IPS-NIHi7 (cell line): ENCODE results near the gene PSMD5.
A peak's percentile ranks its signal among the peaks of the same experiment; 100 is the strongest.

Experiments used
- DNase-seq: peaks from one replicate; pipeline ENCODE4 v3.0.0; 2012; ENCODE audit warnings: mixed read lengths; ENCODE audit errors: extremely low spot score

The PSMD5 gene

GRCh38 chr9:120842685-120843485 is at the start of gene PSMD5:
TSS of gene PSMD5 (minus strand) at chr9:120842922. CDS start at chr9:120842909, 13 bp downstream.
- DNase-seq, result peak; percentile 96

GRCh38 chr9:120891884-120892747 is 49.4 kb upstream of the PSMD5 start:
- no peak for DNase-seq

DNA sequence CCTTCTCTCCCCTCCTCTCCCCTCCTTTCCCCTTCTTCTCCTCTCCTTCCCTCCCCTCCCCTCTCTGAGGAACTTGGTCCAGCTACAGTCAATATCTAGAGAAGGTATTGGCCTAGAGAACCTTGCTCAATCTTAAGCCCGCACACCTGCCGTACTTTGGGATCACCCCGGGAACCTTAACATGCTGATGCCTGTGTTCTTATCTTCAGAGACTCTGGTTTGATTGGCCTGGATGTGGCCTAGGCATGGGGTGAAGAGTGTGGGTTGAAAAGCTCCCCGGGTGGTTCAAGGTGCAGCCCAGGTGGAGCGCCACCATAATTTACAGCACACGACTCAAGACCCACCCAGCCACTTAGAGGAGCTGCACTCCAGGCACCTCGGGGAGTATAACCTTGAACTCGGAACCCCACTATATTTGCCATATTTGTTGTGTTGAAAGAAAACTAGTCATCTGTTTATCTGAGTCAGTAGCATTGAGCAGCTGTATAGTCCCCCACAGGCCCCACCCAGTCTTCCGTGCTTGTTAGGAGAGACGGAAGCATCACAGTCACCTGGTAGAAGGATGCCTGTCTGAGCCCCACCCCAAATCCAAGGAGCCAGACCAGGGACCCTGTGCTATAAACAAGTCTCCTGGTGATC is 48.6 kb upstream of the PSMD5 start:
- DNase-seq, result no peak

DNA sequence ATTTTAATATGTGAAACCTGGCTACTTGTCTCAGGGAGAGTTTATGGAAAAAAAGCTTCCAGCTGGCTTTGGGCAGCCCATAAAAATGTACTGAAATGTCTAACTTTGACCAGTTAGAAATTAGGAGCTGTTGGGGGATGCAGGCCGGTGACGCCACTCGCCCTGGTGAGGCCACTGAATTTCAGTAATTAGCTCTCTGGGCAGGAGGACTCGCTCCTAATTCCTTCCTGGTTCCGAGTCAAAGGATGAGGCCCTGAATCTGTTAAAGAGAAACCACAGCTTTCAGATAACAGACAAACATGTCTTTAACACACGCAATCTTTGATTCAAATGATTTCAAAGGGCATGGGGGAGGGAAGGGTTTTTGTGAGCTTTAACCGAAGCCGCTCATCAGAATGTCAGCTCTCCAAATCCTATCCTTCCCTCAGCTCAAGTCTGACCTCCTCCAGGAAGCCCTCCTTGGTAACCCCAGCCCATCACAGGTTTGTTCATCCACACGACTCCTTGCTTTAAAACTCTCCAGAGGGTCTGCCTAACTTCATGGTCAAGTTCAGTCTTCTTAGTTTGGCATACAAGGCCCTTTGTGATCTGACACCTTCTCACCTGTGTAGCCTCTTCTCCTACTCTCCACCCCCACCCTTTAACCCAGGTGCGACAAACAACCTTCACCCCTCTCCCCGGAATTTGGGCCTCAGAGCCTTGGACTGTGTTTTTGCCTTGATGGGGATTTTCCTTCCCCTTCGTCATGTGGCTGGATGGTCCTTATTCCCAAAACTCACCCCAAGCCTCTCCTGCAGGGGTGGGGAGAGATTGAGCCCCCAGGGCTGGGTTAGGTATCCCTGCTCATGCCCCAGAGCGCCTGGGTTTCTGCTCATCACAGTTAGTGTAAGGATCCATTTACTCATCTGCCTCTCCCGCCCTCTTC is 47.9 kb upstream of the PSMD5 start:
- DNase-seq, result no peak

GRCh38 chr9:120889606-120890271 is 47.0 kb upstream of the PSMD5 start:
- no peak for DNase-seq

GRCh38 chr9:120888626-120889025 is 45.9 kb upstream of the PSMD5 start:
- no peak for DNase-seq

DNA sequence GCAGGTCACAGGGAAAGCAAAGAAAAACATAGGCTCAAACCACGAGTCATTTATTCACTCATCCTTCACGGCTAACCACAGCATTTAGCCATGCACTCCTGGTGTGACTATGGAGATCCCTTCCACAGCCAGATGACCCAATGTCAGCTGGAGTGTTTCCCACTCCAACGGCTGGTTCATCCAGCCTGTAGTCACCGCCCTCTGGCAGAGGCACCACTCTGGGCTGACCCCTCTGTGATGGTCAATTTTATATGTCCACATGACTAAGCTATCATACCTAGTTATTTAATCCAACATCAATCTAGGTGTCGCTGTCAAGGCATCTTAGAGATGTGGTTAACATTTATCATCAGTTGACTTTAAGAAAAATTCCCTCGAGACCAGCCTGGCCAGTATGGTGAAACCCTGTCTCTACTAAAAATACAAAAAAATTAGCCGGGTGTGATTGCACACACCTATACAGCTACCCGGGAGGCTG is 43.8 kb upstream of the PSMD5 start:
- DNase-seq, result no peak

- no peak for DNase-seq
Measured at GRCh38 chr9:120885958-120886357, 43.2 kb upstream of the PSMD5 start.

GRCh38 chr9:120885457-120885856 is 42.7 kb upstream of the PSMD5 start:
- no peak for DNase-seq

DNA sequence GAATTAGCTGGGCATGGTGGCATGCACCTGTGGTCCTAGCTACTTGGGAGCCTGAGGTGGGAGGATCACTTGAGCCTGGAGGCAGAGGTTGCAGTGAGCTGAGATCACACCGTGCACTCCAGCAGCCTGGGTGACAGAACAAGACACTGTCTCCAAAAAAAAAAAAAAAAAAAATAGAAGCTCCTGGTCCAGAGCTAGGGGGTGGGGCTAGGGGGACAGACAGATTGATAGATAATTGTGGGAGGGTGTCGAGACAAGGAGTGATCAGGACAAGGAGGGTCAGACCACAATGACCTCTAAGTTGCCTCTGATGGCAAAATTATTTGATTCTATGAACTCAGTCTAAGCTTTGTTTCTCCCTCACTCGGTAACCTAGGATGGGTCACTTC is 40.9 kb upstream of the PSMD5 start:
- DNase-seq, result no peak

- no peak for DNase-seq
Measured at GRCh38 chr9:120882935-120883607, 40.3 kb upstream of the PSMD5 start.

GRCh38 chr9:120879446-120879845 is 36.7 kb upstream of the PSMD5 start:
- no peak for DNase-seq

DNA sequence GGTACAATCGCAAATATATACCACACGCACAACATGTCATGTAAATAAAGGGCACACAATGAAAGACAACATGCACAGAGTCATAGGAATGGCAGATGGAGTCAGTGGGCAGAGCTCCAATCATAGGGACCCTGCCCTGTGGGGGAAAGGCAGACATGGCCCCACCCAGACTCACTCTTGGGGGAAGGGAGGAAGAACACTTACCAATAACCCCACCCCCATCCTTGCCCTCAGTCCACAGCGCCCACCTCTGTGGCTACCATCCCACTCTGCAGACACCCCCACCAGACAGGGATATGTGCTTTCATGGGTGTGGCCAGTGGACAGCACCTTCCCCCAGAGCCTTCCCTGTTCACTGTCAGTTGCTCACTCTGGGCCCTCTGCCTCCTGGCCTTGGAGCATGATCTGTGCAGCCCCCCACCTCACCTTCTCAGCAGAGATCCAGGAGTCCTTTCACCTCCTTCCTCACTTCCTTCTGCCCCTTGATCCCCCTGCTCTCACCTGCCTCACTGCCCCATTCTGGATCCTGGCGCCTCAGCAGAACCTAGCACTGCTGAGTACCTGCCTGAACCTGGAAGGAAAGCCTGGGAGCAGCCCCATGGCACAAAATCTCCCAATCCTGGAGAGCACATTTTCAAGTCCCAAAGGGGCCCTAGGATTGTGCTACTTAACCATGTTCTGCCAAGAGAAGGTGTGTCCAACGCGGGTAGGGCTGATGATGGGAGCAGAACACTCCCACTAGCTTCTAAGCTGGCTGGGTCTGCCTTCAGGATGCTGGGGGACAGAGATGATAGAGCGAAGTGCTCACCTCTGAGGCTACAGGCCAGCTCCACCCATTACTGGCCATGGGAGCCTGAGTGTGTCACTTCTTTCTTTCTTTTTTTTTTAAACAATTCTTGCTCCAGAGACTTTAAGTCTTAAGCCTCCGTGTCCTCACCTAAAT is 35.7 kb upstream of the PSMD5 start:
- no peak for DNase-seq

DNA sequence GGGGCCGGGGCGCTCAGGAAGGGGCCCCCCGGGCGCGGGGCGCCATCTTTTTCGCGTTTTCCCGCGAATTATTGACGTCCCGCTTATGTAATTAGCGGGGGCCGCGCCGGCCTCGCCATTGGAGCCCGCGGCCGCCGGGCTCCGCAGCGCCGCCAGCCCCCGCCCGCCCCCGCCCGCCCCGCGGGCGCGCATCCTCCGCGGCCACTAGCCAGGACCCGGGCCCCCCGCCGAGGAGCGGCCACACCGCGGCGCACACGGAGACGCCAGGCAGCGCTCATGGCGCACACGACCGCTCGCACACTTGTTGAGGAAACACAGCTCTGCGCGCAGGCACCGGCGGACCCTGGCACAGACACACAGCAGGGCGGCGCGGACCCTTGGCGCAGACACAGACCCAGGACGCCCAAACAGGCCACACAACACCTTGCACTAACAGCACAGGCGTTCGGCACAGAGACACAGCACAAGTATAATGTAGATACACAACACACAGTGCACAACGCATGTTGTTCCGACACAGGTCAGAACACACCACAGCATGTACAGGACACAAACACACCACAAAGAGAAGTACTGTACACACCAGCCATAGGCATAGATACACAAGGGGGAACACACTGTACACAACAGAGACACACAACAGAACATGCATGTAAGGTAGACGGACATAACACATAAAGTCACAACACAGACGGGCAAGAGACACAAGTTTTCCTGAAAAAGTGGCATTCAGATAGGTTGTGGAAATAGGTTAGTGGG is 34.7 kb upstream of the PSMD5 start:
- DNase-seq, result peak; percentile 65

DNA sequence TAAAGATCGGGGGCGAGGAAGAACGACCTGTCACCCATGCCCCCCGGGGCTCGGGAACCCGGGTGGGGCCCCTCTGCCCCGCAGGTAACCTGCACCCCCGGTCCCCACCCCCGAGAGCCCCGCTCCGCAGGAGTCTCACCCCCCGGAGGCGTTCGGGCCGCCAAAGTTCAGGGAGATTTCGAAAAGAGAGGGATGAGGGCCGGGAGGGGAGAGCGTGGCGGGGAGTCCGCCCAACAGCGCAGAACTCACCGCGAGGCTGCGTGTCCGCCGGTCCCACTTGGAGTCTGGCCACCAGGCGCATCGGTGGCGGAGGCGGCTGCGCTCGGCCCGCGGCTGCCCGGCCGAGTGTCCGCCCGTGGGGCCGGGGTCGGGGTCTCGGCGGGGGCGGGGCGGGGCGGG is 34.1 kb upstream of the PSMD5 start, which contains the start of gene PHF19:
PHF19 (minus strand) TSS at position 347 of the 399 bp plus-strand sequence. CDS start 2,447 bp downstream, outside the sequence.
- DNase-seq, result no peak

DNA sequence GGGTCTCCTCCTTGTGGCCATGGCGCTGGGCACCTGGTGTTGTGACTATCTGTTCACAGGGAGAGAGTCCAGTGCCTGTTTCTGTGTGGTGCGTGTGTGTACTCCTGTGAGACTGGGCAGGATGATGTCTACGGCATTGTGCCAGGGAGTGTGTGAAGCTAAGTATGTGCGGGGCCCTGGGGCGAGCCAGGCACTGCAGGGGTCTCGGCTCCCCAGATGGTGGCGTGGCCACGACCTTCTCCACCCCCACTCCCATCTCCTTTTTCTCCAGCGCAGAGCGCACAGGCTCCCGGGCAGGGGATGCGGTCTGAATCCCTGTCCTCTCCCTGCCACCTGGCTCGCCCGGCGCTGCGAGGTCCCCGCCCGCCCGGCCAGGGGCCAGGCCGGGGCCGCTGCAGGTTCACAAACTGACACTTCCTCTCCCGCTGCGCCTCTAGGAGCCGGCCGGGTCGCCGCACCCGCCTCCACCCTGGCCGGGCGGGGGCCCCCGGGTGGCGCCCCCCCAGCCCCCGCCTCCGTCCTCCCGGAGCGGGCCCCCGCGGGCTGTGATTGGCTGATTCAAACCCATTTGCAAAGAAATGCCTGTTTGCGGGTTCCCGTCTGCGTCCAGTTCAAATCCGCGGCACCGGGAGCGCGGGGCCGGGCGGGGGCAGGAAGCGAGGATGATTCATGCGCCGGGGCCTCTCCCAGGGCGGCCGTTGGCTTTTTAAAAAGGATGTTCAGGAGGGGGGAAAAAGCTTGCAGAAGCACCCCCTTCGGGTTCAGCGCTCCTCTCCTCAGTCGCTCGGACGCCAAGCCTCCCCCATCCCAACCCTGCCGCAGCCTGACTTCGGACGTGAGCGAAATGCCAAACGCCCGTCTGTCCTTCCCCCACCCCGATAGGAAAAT is 33.5 kb upstream of the PSMD5 start:
- DNase-seq, result peak; percentile 75

- DNase-seq, result no peak
Measured at GRCh38 chr9:120875643-120875953, 32.9 kb upstream of the PSMD5 start.
